Measurements from ENCODE around the gene ZRANB3. TPM values are rescaled to one million over a fixed set of nuclear protein-coding genes. Genes with fewer than 3 reads are reported as not detected.

ZRANB3 gene
- total and polyA plus RNA-seq, 4 donors, result 2.5 to 7.2 (median 4.1) TPM

DNA sequence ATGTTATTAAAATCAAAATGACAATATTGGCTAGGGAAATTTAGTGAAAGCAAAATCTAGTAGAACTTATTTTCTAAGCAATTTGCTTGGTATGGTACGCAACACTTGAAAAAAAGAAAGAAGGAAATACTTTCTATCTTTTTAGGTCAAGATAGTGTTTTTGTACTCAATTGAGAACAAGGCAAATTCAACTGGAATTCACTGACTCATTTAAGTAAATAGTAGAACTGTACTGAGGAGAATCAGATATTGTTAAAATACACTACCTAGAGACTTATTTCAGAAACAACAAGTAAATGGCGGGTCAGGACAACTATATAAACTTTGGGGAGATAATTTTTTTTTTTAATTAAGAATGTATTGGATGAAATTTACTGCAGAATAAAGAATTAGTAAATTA is 18.9 kb downstream of the ZRANB3 start:
- WGBS, result 99% methylated on average over 2 of the region's 2 CpGs

GRCh38 chr2:135510577-135510976 is 20.4 kb downstream of the ZRANB3 start:
- no peaks in the 10 kb centered on the region for H3K36me3 ChIP-seq (ENCODE audit: control insufficient read depth in 4 of 4, insufficient read depth in 3 of 4, low read depth in 1 of 4, low read length in 3 of 4)
- H3K4me1 ChIP-seq (ENCODE audit: control insufficient read depth in 4 of 4, insufficient read depth in 4 of 4, low read length in 3 of 4), result no peaks in the 10 kb centered on the region
- TF ChIP-seq ZBTB33 (IDR thresholded peaks at IDR 0.05), result no peak
- no peak for TF ChIP-seq HNF4A (conservative IDR thresholded peaks at IDR 0.05)
- no peak for TF ChIP-seq HNF4G (IDR thresholded peaks at IDR 0.05)
- no peak for TF ChIP-seq SP1 (IDR thresholded peaks at IDR 0.05)
- no peak for TF ChIP-seq EGR1 (IDR thresholded peaks at IDR 0.05; ENCODE audit: low read depth in 2 of 2)
- TF ChIP-seq RXRA (IDR thresholded peaks at IDR 0.05), result no peak
- no peak overlapping the region for H3K9ac ChIP-seq (ENCODE audit: low read depth in 1 of 2, low read length in 2 of 2)
- no peak overlapping the region for H3K27ac ChIP-seq (ENCODE audit: low read depth in 1 of 2, low read length in 2 of 2)
- WGBS, result 96% methylated on average over 5 of the region's 5 CpGs
- H3K4me3 ChIP-seq (ENCODE audit: low read depth in 1 of 3, low read length in 3 of 3), result no peak overlapping the region
- DNase-seq (ENCODE audit: low spot score), result no peak
- H3K9me3 ChIP-seq (ENCODE audit: control insufficient read depth in 4 of 4, low read length in 3 of 4), result peaks cover 0 to 3% (median under 1%) of the 10 kb centered on the region in 4 donors
- no peaks in the 10 kb centered on the region for H3K27me3 ChIP-seq (ENCODE audit: control insufficient read depth in 4 of 4, insufficient read depth in 4 of 4, low read length in 3 of 4)

More for the DNA sequence above, 18.9 kb downstream of the ZRANB3 start:
- no peak overlapping the region for H3K4me3 ChIP-seq (ENCODE audit: low read depth in 1 of 3, low read length in 3 of 3)
- H3K9ac ChIP-seq (ENCODE audit: low read depth in 1 of 2, low read length in 2 of 2), result no peak overlapping the region
- no peaks in the 10 kb centered on the region for H3K27me3 ChIP-seq (ENCODE audit: control insufficient read depth in 4 of 4, insufficient read depth in 4 of 4, low read length in 3 of 4)
- DNase-seq (ENCODE audit: low spot score), result no peak
- TF ChIP-seq RXRA (IDR thresholded peaks at IDR 0.05) (no peak), TAF1 (conservative IDR thresholded peaks at IDR 0.05) (no peak), MAX (IDR thresholded peaks at IDR 0.05) (no peak), NR2F2 (IDR thresholded peaks at IDR 0.05) (no peak), SP1 (IDR thresholded peaks at IDR 0.05) (no peak), FOXA1 (IDR thresholded peaks at IDR 0.05) (no peak), FOXA2 (IDR thresholded peaks at IDR 0.05) (no peak), EGR1 (IDR thresholded peaks at IDR 0.05; ENCODE audit: low read depth in 2 of 2) (no peak), GABPA (IDR thresholded peaks at IDR 0.05 in 1 of 2, conservative IDR thresholded peaks at IDR 0.05 in 1 of 2) (no peak), YY1 (IDR thresholded peaks at IDR 0.05) (no peak), JUND (IDR thresholded peaks at IDR 0.05) (no peak), HNF4G (IDR thresholded peaks at IDR 0.05) (no peak), ZBTB33 (IDR thresholded peaks at IDR 0.05) (no peak)
- TF ChIP-seq, protein P1, sequence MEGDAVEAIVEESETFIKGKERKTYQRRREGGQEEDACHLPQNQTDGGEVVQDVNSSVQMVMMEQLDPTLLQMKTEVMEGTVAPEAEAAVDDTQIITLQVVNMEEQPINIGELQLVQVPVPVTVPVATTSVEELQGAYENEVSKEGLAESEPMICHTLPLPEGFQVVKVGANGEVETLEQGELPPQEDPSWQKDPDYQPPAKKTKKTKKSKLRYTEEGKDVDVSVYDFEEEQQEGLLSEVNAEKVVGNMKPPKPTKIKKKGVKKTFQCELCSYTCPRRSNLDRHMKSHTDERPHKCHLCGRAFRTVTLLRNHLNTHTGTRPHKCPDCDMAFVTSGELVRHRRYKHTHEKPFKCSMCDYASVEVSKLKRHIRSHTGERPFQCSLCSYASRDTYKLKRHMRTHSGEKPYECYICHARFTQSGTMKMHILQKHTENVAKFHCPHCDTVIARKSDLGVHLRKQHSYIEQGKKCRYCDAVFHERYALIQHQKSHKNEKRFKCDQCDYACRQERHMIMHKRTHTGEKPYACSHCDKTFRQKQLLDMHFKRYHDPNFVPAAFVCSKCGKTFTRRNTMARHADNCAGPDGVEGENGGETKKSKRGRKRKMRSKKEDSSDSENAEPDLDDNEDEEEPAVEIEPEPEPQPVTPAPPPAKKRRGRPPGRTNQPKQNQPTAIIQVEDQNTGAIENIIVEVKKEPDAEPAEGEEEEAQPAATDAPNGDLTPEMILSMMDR (IDR thresholded peaks at IDR 0.05; ENCODE audit: low read depth, low read length, missing input control), result no peak
- TF ChIP-seq, protein P2, sequence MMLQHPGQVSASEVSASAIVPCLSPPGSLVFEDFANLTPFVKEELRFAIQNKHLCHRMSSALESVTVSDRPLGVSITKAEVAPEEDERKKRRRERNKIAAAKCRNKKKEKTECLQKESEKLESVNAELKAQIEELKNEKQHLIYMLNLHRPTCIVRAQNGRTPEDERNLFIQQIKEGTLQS (IDR thresholded peaks at IDR 0.05), result no peak
- peaks cover 0 to 3% (median under 1%) of the 10 kb centered on the region in 4 donors for H3K9me3 ChIP-seq (ENCODE audit: control insufficient read depth in 4 of 4, low read length in 3 of 4)
- H3K27ac ChIP-seq (ENCODE audit: low read depth in 1 of 2, low read length in 2 of 2), result no peak overlapping the region
- H3K36me3 ChIP-seq (ENCODE audit: control insufficient read depth in 4 of 4, insufficient read depth in 3 of 4, low read depth in 1 of 4, low read length in 3 of 4), result no peaks in the 10 kb centered on the region
- no peaks in the 10 kb centered on the region for H3K4me1 ChIP-seq (ENCODE audit: control insufficient read depth in 4 of 4, insufficient read depth in 4 of 4, low read length in 3 of 4)

All from liver (tissue), 9 donors.